Skin epidermis (tissue), 12 donors: ENCODE measurements around the gene SCO2.
"Not testable (repeated sequence)": the region's sequence is repeated elsewhere in the genome, so short reads cannot be mapped to it uniquely, and the experiment has no call there.

Source experiments
- H3K27ac ChIP-seq, 21 experiments: fragments of 200-600 bp; sonication (generic) in 11 of 21; one replicate each; pipeline ENCODE4 v1.5.0; 2020; ENCODE audit warnings: mild to moderate bottlenecking in 3 of 21, inconsistent platforms in 2 of 21, moderate library complexity in 2 of 21
- H3K4me3 ChIP-seq, 7 experiments: fragments of 200-600 bp; sonication (generic) in 2 of 7; one replicate each; pipeline ENCODE4 v1.5.0; 2020; ENCODE audit warnings: inconsistent platforms in 2 of 7, mild to moderate bottlenecking in 2 of 7, moderate library complexity in 1 of 7

SCO2 gene

DNA sequence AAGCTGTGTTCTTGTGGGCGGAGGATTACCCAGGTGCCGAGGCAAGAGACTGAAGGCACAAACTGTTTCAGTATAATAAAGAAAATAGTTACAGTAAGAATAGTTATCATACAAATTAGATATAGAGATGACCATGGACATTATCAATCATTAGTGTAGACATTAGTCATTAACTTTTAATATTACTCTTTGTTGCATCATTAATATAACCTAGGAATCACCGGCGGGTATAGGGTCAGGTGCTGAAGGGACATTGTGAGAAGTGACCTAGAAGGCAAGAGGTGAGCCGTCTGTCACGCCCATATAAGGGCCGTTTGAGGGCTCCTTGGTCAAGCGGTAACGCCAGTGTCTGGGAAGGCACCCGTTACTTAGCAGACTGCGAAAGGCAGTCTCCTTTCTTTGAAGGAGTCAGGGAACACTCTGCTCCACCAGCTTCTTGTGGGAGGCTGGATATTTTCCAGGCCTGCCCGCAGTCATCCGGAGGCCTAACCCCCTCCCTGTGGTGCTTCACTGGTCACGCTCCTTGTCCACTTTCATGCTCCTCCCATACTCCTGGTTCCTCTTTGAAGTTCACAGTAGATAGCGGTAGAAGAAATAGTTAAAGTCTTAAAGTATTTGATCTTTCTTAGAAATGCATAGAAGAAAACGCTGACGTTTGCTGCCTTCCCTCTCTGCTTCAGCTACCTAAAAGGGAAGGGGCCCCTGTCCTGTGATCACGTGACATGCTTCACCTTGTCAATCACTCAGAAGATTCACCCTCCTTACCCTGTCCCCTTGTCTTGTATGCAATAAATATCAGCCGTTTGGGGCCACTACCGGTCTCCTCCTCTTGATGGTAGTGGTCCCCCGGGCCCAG is 8.7 kb upstream of the SCO2 start:
- H3K27ac ChIP-seq, result peak overlapping the region in 19 of 21 experiments; percentile 27 to 100 (median 99)
- H3K4me3 ChIP-seq, result not testable (repeated sequence)

DNA sequence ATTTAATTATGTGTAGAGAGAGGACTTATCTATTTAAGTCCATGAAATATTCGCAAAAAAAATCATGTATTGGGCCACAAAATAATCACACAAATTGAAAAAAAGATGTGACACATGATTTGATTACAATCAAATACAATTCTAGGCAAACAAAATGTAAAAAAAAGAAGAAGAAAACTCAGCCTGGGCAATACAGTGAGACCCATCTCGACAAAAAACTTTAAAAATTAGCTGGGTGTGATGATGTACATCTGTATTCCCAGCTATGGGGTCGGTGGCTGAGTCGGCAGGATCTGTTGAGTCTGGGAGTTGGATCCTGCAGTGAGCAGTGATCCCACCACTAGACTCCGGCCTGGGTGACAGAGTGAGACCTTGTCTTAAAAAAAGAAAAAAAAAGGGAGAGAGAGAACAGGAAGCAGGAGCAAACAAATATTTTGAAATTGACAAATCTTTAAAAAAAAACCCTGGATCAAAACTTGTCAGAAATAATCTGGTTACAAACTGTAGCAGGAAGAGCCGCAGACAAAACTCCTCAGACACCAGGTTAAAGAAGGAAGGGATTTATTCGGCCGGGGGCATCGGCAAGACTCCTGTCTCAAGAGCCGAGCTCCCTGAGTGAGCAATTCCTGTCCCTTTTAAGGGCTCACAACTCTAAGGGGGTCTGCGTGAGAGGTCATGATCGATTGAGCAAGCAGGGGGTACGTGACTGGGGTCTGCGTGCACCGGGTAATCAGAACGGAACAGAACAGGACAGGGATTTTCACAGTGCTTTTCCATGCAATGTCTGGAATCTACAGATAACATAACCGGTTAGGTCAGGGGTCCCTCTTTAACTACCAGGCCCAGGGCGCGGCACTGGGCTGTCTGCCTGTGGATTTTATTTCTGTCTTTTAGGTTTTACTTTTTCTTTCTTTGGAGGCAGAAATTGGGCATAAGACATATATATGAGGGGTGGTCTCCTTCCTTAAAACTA is 7.7 kb upstream of the SCO2 start:
- H3K27ac ChIP-seq, result peak overlapping the region; percentile 8 to 100 (median 99)

DNA sequence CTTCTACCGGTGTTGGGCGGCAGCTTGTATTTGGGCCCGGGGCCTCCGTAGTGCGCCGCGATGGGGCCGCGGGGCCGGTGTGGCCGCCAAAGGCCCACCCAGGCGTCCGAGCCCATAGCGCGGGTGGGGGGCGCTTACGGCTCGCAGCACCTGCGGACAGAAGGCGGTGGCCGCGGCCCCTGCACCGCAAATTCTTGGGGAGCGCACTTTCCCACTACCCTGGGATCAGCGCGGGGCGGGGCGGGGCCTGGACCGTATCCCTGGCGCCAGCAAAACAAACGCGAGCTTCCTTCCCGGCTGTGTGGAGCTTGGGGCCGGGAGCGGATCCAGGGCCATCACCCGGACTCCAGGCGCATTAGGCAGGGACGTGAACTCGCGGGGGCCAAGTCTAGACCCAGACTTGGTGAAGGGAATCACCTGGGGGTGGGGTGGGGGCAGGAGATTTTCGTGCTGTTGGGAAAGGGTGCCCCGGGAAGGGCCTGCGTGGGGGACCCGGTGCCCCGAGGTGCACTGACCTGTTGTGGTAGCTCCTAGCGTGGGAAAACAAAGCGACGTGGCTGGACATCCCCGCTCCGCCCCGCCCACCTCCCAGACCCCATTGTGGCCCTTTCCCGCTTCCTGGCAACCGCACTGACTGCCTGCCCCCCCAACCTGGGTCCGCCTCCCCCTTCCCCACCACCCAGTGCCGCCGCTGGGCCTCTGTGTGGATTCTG is 6.7 kb upstream of the SCO2 start:
- Histone ChIP-seq H3K27ac (peak overlapping the region; percentile 91 to 100 (median 99)), H3K4me3 (peak overlapping the region; percentile 54 to 87 (median 67))

More for the DNA sequence above, 7.7 kb upstream of the SCO2 start:
- peak overlapping the region in 4 of 7 experiments; percentile 64 to 84 (median 70) for H3K4me3 ChIP-seq

DNA sequence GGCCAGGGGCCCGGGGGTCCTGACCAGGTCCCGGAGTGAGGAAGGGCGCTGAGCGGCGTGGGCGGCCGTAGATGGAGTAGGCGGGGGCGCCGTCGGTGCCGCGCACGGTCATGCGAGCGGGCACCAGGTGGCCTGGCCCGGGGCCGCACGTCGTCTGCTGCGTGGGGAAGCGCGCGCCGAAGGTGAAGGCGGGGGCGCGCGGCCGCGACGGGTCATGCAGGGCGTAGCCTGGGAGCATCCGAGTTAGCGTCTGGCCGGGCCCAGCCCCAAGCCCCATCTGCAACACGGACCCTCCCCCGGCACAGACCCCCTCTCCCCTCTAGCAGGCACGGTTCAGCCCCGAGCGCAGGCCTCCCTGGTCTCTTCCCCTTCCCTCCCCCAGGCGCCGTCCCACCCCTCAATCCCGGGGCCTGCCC is 6.2 kb upstream of the SCO2 start:
- peak overlapping the region; percentile 91 to 100 (median 99) for H3K27ac ChIP-seq
- peak overlapping the region; percentile 54 to 87 (median 67) for H3K4me3 ChIP-seq

- peak overlapping the region; percentile 54 to 87 (median 67) for H3K4me3 ChIP-seq
- peak overlapping the region; percentile 91 to 100 (median 99) for H3K27ac ChIP-seq
Measured at GRCh38 chr22:50530877-50531545, 5.6 kb upstream of the SCO2 start.

DNA sequence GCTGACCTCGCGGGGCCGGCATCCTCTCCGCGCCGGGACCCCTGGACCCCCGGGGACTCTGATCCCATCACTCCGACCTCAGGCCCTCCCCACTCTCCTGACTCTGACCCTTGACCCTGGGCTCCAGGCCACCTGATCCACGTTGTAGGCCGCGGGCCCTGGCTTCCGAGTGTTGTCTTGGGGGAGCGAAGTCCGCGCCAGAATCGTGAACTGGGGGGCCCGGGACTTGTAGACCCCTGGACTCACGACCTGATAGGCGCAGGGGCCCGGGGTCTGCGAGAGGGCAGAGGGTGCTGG is 5.1 kb upstream of the SCO2 start:
- H3K4me3 ChIP-seq, result peak overlapping the region; percentile 54 to 87 (median 67)

DNA sequence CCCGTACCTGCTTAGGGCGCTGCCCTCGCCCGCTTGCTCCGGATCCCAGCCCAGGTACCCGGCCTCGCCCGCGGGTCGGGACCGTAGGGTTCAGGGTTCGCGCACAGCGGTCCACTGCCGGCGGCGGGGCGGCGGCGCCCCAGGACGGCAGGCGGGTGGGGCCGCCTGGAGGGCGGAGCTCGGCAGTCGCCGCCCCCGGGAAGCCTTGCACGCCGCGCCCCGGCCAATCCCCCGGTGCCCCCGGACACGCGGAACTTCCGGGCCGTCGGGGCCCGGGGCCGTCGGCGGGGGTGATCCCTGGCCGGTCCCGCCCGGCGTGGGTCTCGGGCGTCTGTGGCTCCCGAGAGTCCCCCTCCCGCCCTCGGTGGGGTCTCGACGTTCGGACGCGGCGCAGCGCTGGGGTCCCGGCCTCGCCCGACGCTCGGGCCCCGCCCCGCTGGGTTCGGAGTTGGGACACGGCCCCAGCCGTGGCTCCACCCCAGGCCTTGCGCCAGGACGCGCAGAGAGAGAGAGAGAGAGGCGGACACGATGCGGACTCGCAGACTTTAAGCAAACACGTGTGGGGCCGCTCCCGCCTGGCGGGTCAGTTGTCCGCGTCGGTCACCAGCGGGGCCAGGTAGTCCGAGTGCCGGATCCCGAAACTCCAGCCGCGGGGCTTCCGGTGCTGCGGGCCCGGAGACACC is 4.6 kb upstream of the SCO2 start, which contains the start of gene TYMP:
Gene TYMP (minus strand): TSS at position 116 of the 683 bp plus-strand sequence. CDS start 303 bp downstream, outside the sequence.
- H3K4me3 ChIP-seq, result peak within 1 kb of the TSS; percentile 54 to 87 (median 67)
- H3K27ac ChIP-seq, result peak within 1 kb of the TSS; percentile 91 to 100 (median 99)

More for the DNA sequence above, 5.1 kb upstream of the SCO2 start:
- H3K27ac ChIP-seq, result peak overlapping the region; percentile 91 to 100 (median 99)

GRCh38 chr22:50529416-50529896 is 4.1 kb upstream of the SCO2 start:
- Histone ChIP-seq H3K27ac (peak overlapping the region; percentile 91 to 100 (median 99)), H3K4me3 (peak overlapping the region; percentile 54 to 87 (median 67))

- peak overlapping the region; percentile 91 to 100 (median 99) for H3K27ac ChIP-seq
- peak overlapping the region; percentile 54 to 87 (median 67) for H3K4me3 ChIP-seq
Measured at GRCh38 chr22:50528682-50529415, 3.5 kb upstream of the SCO2 start.

- peak overlapping the region in 5 of 7 experiments; percentile 54 to 84 (median 67) for H3K4me3 ChIP-seq
- H3K27ac ChIP-seq, result peak overlapping the region in 20 of 21 experiments; percentile 28 to 100 (median 99)
Measured at GRCh38 chr22:50527921-50528681, 2.7 kb upstream of the SCO2 start.

DNA sequence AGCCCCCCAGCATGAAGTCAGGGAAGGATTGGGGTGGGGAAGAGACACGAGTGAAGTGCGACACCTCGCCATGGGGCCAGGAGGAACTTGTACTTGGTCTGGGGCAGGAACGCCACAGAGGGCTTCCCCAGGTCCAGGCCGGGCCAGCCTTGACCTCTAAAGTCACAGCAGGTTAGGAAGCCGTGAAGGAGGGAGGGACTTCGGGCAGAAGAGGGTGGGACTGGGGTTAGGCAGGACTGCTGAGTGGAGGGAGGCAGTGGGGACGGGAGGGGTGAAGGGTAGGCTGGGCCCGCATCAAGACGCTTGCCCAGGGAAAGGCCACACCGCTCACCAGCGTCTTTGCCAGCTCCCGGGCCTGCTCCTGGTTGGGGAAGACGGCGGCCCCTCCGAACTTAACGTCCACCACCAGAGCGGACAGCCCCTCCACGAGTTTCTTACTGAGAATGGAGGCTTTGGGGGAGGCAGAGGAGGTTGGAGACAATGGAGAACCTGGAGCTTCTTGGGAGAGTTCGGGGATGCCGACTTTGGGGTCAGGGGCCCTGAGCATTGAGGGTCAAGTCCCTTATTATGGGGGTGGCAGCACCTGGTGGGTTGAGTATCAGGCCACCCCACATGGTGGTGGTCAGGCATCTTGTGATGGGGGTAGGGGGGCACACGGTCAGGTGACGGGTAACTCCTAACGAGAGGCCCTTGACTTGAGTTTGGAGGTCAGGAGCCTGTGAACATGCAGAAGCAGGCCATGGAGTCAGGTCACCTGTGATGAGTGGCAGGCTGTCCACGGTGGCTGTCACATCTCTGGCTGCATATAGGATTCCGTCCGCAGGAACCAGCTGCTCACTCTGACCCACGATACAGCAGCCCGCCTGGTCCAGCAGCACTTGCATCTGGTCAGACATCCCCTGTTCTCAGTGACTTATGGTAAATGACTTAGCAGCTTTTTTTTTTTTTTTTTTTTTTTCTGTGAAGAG is 1.7 kb upstream of the SCO2 start:
- Histone ChIP-seq H3K27ac (peak overlapping the region; percentile 78 to 100 (median 98)), H3K4me3 (peak overlapping the region; percentile 54 to 87 (median 74))

- peak overlapping the region; percentile 78 to 100 (median 98) for H3K27ac ChIP-seq
- H3K4me3 ChIP-seq, result peak overlapping the region; percentile 54 to 87 (median 74)
Measured at GRCh38 chr22:50526108-50526833, 873 bp upstream of the SCO2 start.

GRCh38 chr22:50525858-50526107 is 385 bp upstream of the SCO2 start:
- Histone ChIP-seq H3K4me3 (peak overlapping the region; percentile 54 to 87 (median 74)), H3K27ac (peak overlapping the region; percentile 78 to 100 (median 98))

DNA sequence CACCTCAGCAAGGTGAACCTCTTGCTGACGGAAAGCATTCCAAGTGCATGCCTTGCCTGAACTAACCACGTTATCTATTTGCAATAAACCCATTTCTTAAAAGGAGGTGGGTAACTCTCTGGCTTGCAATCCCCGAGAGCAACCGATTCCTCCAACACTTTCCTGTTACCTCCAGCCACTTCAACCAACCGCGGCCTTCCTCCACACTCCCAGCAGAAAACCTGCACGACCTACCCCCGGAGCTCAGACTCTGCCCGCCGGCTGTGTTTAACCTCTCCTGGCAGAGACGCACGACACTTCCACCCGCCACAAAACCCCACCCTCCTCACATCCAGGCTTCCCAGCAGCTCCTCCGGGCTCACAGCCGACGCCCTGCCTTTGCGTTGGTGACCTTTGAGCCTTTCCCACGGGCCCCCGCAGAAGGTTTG is 708 bp downstream of the SCO2 start:
- peak overlapping the region; percentile 54 to 87 (median 74) for H3K4me3 ChIP-seq

More for the DNA sequence above, 708 bp downstream of the SCO2 start:
- peak overlapping the region; percentile 66 to 100 (median 98) for H3K27ac ChIP-seq
